ENCODE data around the gene TAL1.
A peak's percentile ranks its signal among the peaks of the same experiment; 100 is the strongest.
"Not testable (repeated sequence)": the region's sequence is repeated elsewhere in the genome, so short reads cannot be mapped to it uniquely, and the experiment has no call there.

TAL1 gene

DNA sequence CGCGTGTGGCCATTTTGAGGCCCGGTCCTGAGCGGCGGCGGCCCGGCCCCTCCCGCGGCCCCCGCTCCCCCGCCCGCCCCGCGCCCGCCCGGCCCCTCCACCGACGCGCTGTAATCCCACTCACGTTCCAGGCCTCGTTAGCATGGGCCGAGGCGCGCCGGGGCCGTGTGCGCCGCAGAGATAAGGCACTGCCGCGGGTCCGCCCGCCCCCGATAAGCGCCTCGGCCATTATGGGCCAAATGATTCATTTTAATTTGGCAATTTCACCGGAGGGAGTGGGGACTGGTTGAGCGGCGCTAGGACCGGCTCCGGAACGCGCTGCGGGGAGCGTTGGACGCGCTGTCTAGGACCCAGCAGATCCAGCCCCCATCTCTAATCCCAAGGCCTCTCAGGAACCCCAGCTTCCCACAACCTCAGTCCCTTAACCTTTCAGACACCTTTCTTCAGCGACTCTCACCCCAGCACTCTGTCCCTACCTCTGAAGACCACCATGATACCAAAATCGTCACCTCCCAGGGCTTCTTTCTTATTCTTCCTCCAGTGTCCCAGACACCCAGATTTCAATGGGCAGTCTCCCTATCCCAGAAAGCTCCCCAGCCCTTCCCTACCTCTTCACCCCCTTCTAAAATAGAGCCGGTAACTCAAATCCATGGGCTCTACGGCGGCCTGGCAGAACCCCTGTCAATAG, at the start of gene TAL1:
Gene TAL1 (minus strand): TSS at position 39 of the 688 bp plus-strand sequence. CDS start 6,337 bp downstream, outside the sequence.
- DNase-seq: no peak

GRCh38 chr1:47280142-47280541, 48.1 kb upstream of the TAL1 start:
- no peak for DNase-seq

DNA sequence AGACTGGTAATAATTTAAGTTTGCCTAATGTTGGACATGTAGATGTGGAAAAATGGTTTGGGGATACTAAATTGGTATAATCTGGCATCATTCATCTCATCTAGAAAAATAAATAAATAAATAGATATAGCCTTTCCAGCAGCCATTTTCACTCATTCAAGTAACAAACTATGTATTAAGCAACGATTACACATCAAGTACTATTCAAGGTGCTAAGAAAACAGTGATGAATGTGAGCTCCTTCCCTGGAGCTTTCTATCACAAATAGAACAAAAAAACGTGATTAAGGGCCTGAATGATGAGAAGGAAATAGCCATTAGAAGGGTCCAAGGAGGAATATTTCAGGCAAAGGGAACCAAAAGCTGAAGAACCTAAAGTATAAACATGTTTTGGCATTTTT, 44.8 kb upstream of the TAL1 start:
- DNase-seq: no peak

DNA sequence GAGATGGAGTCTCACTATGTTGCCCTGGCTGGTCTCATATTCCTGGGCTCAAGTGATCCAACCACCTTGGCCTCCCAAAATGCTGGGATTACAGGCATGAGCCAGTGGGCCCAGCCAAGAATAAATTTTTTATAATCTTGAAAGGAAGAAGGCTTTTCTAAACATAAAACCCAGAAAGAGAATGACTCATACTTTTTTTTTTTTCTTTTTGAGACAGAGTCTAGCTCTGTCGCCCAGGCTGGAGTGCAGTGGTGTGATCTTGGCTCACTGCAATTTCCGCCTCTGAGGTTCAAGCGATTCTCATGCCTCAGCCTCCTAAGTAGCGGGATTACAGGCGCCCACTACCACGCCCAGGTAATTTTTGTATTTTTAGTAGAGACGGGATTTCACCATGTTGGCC, 43.8 kb upstream of the TAL1 start:
- not testable (repeated sequence) for DNase-seq

- DNase-seq: not testable (repeated sequence)
Measured at GRCh38 chr1:47265529-47265928, 33.5 kb upstream of the TAL1 start.

DNA sequence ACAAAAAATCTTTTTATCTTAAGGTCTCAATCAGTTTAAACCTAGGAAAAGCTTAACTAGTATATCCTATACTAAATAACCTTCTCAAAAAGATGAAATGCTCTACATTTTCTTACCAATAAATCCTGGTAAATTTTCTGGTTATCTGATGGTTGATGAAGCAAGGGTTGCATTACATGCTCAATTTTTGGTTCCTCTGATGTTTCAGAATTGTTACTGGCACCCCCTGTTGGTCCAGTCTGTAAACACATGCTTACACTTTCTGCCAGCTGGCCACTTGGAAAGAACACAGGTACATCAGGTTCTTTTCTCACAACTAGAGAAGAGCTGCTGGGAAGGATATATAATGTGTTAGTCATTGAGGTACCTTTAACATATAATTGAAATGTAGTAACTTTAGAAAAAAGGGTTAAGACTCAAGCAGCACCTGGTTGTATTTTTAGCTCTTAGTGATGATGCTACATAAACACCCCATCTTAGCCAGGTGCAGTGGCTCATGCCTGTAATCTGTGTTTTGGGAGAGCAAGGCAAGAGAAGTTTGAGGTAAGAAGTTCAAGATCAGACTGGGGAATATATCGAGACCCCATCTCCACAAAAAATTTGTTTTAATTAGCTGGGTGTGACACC, 30.9 kb upstream of the TAL1 start:
- DNase-seq: peak; percentile 20 to 54

DNA sequence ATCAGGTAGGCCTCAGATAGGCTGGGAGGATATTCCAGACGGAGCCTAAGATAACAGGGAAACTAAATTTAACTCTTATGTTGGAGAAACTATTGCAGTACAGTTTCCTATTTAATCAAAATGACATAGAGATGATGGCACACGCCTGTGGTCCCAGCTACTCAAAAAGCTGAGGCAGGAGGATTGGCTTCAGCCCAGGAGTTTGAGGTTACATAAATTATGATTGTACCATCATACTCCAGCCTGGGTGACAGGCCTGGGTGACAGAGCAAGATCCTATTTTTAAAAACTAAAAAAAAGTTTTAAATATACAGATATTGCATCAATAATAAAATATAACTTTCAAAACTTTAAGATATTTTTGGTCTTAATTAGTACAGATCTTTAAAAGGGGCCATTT, 25.2 kb upstream of the TAL1 start:
- no peak for DNase-seq

GRCh38 chr1:47252795-47253194, 20.8 kb upstream of the TAL1 start:
- no peak for DNase-seq

GRCh38 chr1:47252369-47252768, 20.3 kb upstream of the TAL1 start:
- no peak for DNase-seq

DNA sequence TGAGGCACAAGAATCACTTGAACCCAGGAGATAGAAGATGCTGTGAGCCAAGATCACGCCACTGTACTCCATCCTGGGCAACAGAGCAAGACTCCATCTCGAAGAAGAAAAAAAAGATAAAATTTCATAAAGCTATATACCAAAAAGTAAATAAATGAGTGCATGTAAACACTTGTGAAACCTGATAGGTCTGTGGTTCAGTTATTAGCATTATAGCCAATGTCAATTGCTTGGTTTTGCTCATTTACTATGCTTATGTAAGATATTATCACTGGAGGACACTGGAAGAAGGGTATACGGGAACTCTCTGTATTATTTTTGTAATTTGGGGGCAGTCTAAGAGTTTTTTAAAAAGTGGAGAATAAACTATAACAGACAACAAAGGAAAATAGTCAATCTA, 17.7 kb upstream of the TAL1 start:
- DNase-seq: no peak

DNA sequence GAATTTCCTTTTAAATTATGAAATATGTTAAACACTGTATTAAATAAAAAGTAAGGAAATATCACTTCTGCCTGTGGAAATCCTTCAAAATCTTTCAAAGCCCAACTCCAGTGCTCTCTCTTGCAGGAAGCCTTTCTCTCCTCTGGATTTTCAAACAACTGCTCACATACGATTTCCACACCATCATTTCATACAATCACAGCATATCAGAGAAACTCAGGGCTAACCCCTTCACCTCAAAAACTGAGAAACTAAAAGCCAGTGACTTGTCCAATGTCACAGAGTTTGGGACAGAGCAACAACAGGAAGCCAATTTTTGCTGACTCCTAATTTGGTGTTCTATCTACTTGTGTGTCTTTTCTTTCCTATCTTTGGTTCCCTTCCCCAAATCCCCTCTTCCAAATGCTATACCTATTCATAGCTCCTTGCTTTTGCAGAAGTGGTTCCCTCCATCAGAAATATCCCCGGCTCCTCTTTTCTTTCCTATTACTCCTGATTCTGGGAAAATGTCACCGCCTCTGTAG, 12.4 kb upstream of the TAL1 start:
- DNase-seq: no peak

- DNase-seq: no peak
Measured at GRCh38 chr1:47243910-47244309, 11.9 kb upstream of the TAL1 start.

DNA sequence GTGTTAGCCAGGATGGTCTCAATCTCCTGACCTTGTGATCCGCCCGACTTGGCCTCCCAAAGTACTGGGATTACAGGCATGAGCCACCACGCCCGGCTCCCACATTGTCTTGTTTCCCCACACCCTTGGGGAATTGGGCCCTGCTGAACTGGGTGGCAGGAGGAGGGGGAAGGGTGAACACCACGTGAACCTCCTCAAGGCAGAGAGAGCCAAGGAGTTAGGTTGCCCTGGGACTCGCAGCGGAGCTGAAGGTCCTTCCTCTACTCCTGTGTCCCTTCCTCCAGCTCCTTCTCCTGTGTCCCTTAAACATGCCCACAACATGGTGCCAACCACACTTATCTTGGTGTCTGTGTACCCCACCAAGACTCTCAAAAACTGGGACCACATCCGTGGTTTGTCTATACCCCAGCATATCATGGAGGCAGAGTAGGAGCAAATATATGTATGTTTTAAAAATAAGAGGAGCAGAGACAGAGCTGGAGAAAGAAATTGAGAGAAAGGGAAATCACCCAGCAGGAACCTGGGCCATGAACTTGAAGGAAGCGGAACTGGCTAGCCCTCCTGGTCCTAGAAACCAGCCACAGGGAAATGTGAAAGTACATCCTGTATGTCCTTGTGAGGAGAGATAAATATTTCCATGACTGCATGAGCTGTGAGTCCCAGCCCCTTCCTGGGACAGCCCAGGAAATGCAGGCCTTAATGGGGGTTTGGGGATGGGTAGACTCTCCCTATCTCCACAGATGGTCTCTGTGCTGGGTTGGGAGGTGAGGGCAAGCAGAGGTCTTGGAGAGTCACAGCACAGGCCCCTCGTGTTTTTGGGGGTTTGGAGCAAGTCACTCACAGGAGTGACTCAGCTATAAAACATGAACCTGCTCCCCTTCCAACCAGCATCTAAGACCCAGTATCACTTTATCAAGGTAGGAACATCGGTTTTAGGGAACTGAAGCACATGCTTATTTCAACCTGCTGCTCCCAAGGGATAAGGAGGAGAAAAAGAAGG, 9.4 kb upstream of the TAL1 start:
- DNase-seq: no peak

DNA sequence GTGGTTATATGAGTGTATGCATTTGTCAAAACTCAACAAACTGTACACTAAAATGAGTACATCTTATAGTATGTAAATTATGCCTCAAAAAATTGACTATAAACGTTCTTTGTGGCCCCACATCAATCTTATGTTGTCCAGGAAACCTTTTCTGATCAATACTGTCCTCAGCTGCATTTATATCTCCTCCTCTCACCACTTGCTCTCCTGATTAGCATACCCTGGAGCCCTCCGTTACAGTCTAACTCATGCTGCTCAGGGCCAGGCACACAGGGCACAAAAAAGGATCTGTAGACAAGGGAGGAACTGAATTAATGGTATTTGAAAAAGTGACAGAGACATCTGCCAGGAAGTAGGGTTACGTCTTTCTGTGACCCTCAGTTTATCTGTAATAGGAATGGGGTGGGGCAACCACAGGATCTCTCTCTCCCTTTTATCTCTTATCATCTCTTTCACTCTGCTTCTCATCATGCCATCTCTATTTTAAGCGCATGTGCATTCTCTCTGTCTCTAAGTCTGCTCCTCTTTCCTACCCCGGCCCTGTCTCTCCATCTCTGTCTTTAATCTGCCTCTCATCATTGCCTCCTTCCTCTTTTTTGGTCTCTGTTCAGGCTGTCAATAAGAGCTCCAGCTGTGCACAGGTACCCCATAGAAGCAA, 7.0 kb upstream of the TAL1 start:
- no peak for DNase-seq

DNA sequence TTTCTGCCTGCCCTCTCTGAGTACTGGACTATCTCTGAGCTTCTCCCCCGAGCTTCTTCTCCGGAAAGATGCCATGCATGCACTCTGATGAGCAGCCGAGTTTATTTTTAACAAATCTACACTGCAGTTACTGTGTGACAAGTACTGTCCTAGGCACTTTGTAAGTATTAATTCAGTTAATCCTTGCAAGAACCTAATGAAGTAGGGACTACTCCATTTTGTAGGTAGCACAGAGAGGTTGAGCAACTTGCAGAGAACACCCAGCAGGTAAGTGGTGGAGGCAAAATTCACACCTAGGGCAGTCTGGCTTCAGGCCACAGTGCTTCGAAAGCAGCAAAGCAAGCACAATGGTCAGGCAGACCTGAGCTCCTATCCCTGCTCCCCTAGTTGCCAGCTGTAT, 3.8 kb upstream of the TAL1 start:
- no peak for DNase-seq

DNA sequence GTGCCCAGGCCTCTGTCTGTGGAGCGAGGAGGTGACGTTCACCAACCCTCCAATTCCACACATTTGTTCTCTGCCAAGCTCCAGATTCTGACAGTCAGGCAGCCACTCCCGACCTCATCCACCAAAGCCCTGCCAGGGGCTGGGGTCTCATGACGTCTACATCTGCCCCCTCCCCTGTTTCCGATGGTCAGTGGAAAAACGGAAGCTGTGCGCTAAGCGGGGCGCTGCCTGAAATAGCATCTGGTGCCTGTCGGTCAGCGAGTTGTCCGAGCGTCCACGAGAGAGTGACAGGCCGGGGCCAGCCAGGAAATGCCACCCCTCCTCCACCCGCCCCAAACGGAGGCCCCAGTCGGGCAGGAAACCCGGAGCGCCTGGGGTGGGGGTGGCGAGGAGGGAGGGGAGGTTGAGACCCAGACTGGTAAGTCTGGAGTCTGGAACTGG, 3.2 kb upstream of the TAL1 start:
- no peak for DNase-seq

- DNase-seq: no peak
Measured at GRCh38 chr1:47233186-47233585, 1.2 kb upstream of the TAL1 start.

GRCh38 chr1:47231301-47232186, 481 bp downstream of the TAL1 start:
- peak; percentile 25 to 48 for DNase-seq

DNA sequence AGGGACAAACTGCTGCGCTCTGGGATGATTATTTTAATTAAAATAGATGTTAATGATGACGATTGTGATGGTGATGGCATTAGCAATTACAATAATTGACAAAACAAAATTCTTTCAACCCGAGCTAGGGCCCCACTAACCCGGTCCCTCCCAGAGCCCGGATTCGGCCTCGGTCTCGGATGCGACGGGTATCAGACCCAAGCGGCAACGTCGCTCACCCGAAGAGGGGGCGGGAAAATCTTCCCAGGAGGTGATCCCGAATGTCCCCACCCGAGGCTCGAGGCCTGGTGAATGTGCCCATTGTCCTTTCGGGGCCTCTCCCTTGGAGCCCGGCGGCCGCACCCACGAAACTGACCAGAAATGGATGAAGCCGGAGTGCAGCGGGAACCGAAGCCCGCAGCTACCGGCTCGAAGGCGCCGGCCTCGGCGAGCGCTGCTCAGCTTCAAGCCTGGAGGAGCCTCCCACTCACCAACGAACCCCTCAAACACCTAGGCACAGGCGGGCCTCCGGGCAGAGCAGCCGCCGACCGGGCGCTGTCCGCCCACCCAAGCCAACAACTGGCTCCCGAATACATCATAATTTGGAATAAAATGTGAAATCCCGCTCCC, 1.2 kb downstream of the TAL1 start:
- DNase-seq: no peak

- DNase-seq: no peak
Measured at GRCh38 chr1:47229886-47230691, 1.9 kb downstream of the TAL1 start.

Measured in CD4-positive, alpha-beta T cell treated with Interleukin-4 for 1 hour (primary cell).